B cell (primary cell): ENCODE data around the gene CNTD1.

ENCODE experiments used
- CTCF ChIP-seq: fragments of 200-600 bp; IDR thresholded peaks from one replicate; pipeline ENCODE4 v1.8.0; 2022; ENCODE audit warnings: antibody characterized with exemption, mild to moderate bottlenecking
- EZH2 ChIP-seq: IDR thresholded peaks from 2 replicates; pipeline ENCODE4 v1.6.1; 2012; ENCODE audit warnings: borderline replicate concordance, low read depth, mild to moderate bottlenecking, moderate library complexity, low read length; ENCODE audit not compliant: insufficient read depth, poor library complexity, severe bottlenecking

- TF ChIP-seq CTCF (no peak), EZH2 (no peak)
These were observed 664 bp upstream of the CNTD1 start for GRCh38 chr17:42798011-42798382.
